Adrenal gland (tissue), 12 donors: ENCODE data around the gene SMPX. TPM values are rescaled to one million over a fixed set of nuclear protein-coding genes. Genes with fewer than 3 reads are reported as not detected.

ENCODE experiments used
- DNase-seq, 7 donors: peaks; one replicate each; pipeline ENCODE4 v3.0.0-alpha.2; 2019 to 2020
- H3K27ac ChIP-seq, 5 donors: fragments of 200-600 bp; sonication (generic) in 4 of 5; 1 replicate in 3 of 5; 2 replicates in 2 of 5; pipeline versions ENCODE4 v1.5.1 to v1.8.0; 2016 to 2020; ENCODE audit warnings: mild to moderate bottlenecking in 1 of 5
- H3K27me3 ChIP-seq: fragments of 200-600 bp; 2 replicates; pipeline ENCODE4 v1.8.0; 2021
- H3K36me3 ChIP-seq, 2 donors: fragments of 200-600 bp; replicated peaks in 1 of 2; 1 replicate in 1 of 2; 2 replicates in 1 of 2; pipeline versions ENCODE4 v1.5.1 to v1.8.0; 2018 to 2022
- H3K4me1 ChIP-seq, 2 donors: fragments of 200-600 bp; replicated peaks in 1 of 2; 1 replicate in 1 of 2; 2 replicates in 1 of 2; pipeline versions ENCODE4 v1.5.1 to v1.8.0; 2018 to 2021
- H3K4me3 ChIP-seq, 4 donors: fragments of 200-600 bp; sonication (generic) in 3 of 4; one replicate each; pipeline ENCODE4 v1.5.1; 2016 to 2018
- H3K9me3 ChIP-seq, 3 donors: fragments of 200-600 bp; sonication (generic) in 1 of 3; replicated peaks in 1 of 3; 1 replicate in 2 of 3; 2 replicates in 1 of 3; pipeline versions ENCODE4 v1.5.1 to v1.8.0; 2016 to 2021
- POLR2A ChIP-seq, 2 donors: fragments of 450-650 bp; IDR thresholded peaks; one replicate each; pipeline ENCODE4 v1.6.1; 2017; ENCODE audit warnings: antibody characterized with exemption in 2 of 2, mild to moderate bottlenecking in 2 of 2, moderate library complexity in 1 of 2
- WGBS, 4 donors: extraction: QIAGEN DNeasy Blood & Tissue Kit in 2 of 4; methylation state at CpG; one replicate each; pipeline versions ENCODE4 v1.1.5 to v1.1.7; 2013 to 2017; 5-methylcytosine and 5-hydroxymethylcytosine counted together
- intact Hi-C, 2 donors: fragments of 100-400 bp; cut with DNase I; formaldehyde crosslinking; loops; one replicate each; pipeline versions ENCODE4 v1.14.1 to v1.15.0; 2022 to 2023
- polyA plus RNA-seq, 3 donors: library from polyadenylated mRNA; stranded (reverse); fragments of 200-250 nt in 2 of 3; fragments of 350-450 nt in 1 of 3; fragmentation: Illumina TruSeq in 1 of 3; extraction: RNeasy Lipid Tissue Mini Kit (QIAGEN cat#74804) in 1 of 3; gene quantifications; one replicate each; pipeline ENCODE4 v1.2.3, GENCODE V29; 2013 to 2014
- total RNA-seq, 9 donors: library from RNA; depleted of rRNA in 4 of 9; stranded (reverse); fragments of >200 nt in 4 of 9; fragments of 120-200 nt in 1 of 9; fragmentation: NEBNext Ultra II Directional in 1 of 9; extraction: Animal tissue kit (Norgen Biotek cat#: 25700) in 1 of 9; gene quantifications; one replicate each; pipeline versions ENCODE4 v1.1.0 to v1.2.4, GENCODE V29; 2013 to 2023
- TF ChIP-seq, protein P1 (sequence below), 6 experiments: fragments of 450-650 bp in 4 of 6; fragments of 200-600 bp in 2 of 6; sonication (generic) in 1 of 6; IDR thresholded peaks; 1 replicate in 5 of 6; 2 replicates in 1 of 6; pipeline versions ENCODE4 v1.5.1 to v1.8.0; 2016 to 2021; ENCODE audit warnings: antibody characterized with exemption in 6 of 6, mild to moderate bottlenecking in 2 of 6, moderate library complexity in 1 of 6
- donor health status: healthy with polysubstance abuse.
- donor health status: Bipolar disorder and iron deficiency.
- donor health status: DM: yes; HTN: yes; CAD: no.
- donor health status: DM: no; HTN: no; CAD: no.
- donor health status: DM: no; HTN: no; CAD: no.
- donor health status: DM: yes; HTN: yes; CAD: no.

SMPX gene
- total and polyA plus RNA-seq, 12 donors = 0.10 TPM; not detected in 11

DNA sequence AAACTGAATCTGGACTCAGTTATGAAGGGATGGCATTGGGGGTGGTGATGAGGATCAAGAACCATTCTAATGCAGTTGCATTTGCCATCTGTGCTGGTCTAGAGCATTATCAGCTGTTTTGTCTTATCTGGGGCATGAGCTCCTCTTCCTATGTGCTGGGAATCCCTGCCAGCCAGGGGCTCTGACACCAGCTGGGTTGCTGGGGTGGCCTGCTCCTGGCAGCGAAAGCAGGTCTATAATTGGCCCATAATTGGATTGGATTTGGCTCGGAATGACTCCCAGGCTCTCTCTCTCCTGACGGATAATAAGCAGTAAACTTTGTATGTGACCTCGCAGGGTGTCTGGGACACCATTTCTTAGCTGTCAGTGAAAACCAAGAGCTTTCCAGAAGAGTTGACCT is 34.1 kb downstream of the SMPX start:
- peaks cover 17% of the 10 kb centered on the region for H3K27me3 ChIP-seq
- TF ChIP-seq POLR2A (IDR thresholded peaks at IDR 0.05) = no peak
- TF ChIP-seq, protein P1, sequence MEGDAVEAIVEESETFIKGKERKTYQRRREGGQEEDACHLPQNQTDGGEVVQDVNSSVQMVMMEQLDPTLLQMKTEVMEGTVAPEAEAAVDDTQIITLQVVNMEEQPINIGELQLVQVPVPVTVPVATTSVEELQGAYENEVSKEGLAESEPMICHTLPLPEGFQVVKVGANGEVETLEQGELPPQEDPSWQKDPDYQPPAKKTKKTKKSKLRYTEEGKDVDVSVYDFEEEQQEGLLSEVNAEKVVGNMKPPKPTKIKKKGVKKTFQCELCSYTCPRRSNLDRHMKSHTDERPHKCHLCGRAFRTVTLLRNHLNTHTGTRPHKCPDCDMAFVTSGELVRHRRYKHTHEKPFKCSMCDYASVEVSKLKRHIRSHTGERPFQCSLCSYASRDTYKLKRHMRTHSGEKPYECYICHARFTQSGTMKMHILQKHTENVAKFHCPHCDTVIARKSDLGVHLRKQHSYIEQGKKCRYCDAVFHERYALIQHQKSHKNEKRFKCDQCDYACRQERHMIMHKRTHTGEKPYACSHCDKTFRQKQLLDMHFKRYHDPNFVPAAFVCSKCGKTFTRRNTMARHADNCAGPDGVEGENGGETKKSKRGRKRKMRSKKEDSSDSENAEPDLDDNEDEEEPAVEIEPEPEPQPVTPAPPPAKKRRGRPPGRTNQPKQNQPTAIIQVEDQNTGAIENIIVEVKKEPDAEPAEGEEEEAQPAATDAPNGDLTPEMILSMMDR (IDR thresholded peaks at IDR 0.05) = no peak
- intact Hi-C loops = no loop called here
- H3K36me3 ChIP-seq = no peaks in the 10 kb centered on the region
- no peak overlapping the region for H3K27ac ChIP-seq
- H3K4me1 ChIP-seq = no peaks in the 10 kb centered on the region
- DNase-seq = peak in 1 of 7 donors; percentile 64
- no peak overlapping the region for H3K4me3 ChIP-seq
- WGBS, 4 donors = 51 to 79% (median 54%) methylated on average over 4 of the region's 4 CpGs; no CpG with 5 or more reads in 1 of the 4 donors
- H3K9me3 ChIP-seq = no peaks in the 10 kb centered on the region

DNA sequence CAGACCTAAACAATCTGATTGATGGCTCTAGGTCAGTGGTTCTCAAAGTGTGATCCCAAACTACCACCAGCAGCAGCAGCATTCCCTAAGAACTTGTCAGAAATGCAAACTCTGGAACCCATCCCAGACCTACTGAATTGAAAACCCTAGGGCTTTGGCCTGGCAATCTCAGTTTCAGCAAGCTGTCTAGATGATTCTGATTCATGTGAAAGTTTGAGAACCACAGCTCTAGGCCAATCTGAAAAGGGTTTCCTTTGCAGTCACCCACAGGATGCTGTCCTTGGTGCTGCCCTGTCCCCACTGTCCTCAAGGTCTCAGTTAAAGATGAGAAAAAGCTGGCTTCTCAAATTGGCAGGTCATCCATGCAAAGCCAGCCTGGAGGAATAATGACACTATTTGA is 34.8 kb downstream of the SMPX start:
- intact Hi-C loops = no loop called here
- no peaks in the 10 kb centered on the region for H3K36me3 ChIP-seq
- TF ChIP-seq, protein P1 (IDR thresholded peaks at IDR 0.05) = no peak
- no peak for TF ChIP-seq POLR2A (IDR thresholded peaks at IDR 0.05)

DNA sequence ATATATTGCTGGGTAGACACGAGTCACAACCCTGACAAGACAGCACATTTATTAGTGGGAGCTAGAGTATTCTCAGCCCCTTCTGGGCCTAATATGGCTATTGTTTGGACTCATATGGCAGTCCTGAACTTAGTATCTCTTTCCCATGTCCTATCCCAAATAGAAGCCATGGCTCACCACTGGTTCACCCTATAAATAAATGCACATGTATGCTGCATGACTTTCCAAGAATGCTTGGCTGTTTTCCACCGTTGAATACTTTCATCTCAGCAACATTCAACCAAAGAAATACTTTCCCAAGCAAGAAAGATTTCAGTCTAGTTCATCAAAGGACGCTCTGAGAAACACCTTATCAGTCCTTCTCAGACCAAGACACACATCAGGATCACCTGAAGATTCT is 36.7 kb downstream of the SMPX start:
- Histone ChIP-seq H3K27me3 (peaks cover 25% of the 10 kb centered on the region), H3K27ac (no peak overlapping the region), H3K4me1 (no peaks in the 10 kb centered on the region), H3K36me3 (no peaks in the 10 kb centered on the region), H3K9me3 (no peaks in the 10 kb centered on the region), H3K4me3 (no peak overlapping the region)
- DNase-seq = no peak
- WGBS, 4 donors = 57 to 81% (median 65%) methylated on average over 2 to 3 of the region's 3 CpGs
- TF ChIP-seq, protein P1 (IDR thresholded peaks at IDR 0.05) = no peak
- TF ChIP-seq POLR2A (IDR thresholded peaks at IDR 0.05) = no peak
- intact Hi-C loops = no loop called here

More for the DNA sequence above, 34.8 kb downstream of the SMPX start:
- Histone ChIP-seq H3K27me3 (peaks cover 17% of the 10 kb centered on the region), H3K9me3 (no peaks in the 10 kb centered on the region), H3K4me1 (no peaks in the 10 kb centered on the region), H3K4me3 (no peak overlapping the region), H3K27ac (no peak overlapping the region)
- DNase-seq = no peak

DNA sequence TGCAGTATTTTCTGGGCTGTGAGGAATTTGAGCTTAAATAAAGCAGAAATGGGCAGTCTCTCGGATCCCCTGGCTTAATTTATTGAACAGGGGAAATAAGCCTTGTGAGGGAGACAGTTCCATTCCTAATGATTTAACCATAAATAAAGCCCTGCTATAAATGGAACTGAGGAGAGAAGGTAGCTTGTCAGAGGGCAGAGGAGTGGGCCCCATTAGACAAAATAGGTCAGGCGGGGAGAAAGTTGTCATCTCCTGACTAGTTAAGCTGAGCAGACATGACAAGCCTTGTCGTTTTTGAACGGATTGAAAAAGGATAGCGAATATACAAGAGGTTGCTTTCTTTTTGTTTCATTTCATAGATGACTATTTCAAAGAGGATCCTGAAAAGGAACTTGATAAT is 39.3 kb downstream of the SMPX start:
- H3K9me3 ChIP-seq = no peaks in the 10 kb centered on the region
- no peak overlapping the region for H3K4me3 ChIP-seq
- TF ChIP-seq, protein P1 (IDR thresholded peaks at IDR 0.05) = no peak
- no peak for TF ChIP-seq POLR2A (IDR thresholded peaks at IDR 0.05)
- no peaks in the 10 kb centered on the region for H3K36me3 ChIP-seq
- intact Hi-C loops = no loop called here
- DNase-seq = no peak
- H3K27me3 ChIP-seq = peaks cover 11% of the 10 kb centered on the region
- no peak overlapping the region for H3K27ac ChIP-seq
- no peaks in the 10 kb centered on the region for H3K4me1 ChIP-seq
- 63 to 85% (median 72%) methylated on average over 5 of the region's 5 CpGs for WGBS, 4 donors
